Activated CD4-positive, alpha-beta T cell treated with anti-CD3 and anti-CD28 coated beads for 36 hours (primary cell): ENCODE measurements around the gene LHFPL3. TPM values are rescaled to one million over a fixed set of nuclear protein-coding genes. Genes with fewer than 3 reads are reported as not detected.
"Not testable (repeated sequence)": the region's sequence is repeated elsewhere in the genome, so short reads cannot be mapped to it uniquely, and the experiment has no call there.

Experiments used
- ATAC-seq: fragments of 200-7000 bp; cut with Tn5 transposase; one replicate; pipeline ENCODE4 v1.10.0; 2021; ENCODE audit warnings: mild to moderate bottlenecking, moderate library complexity
- CTCF ChIA-PET: fragments of 350-600 bp; sonication (Branson Sonifier 250); formaldehyde crosslinking; loops from one replicate; lab custom pipeline; 2021; ENCODE audit warnings: antibody characterized with exemption; lab: Charles Lee
- POLR2A ChIA-PET: fragments of 350-600 bp; sonication (Branson Sonifier 250); formaldehyde crosslinking; loops from one replicate; lab custom pipeline; 2021; ENCODE audit warnings: antibody characterized with exemption, inconsistent platforms; lab: Charles Lee
- DNase-seq: peaks from one replicate; pipeline ENCODE4 v3.0.0-alpha.2; 2020
- H3K27ac Mint-ChIP-seq: one replicate; pipeline ENCODE4 v1.8.0; 2021; ENCODE audit warnings: mixed read lengths
- H3K27me3 Mint-ChIP-seq: one replicate; pipeline ENCODE4 v1.8.0; 2021; ENCODE audit warnings: mixed read lengths
- H3K36me3 Mint-ChIP-seq: one replicate; pipeline ENCODE4 v1.8.0; 2021; ENCODE audit warnings: low read depth, mixed read lengths
- H3K4me1 Mint-ChIP-seq: one replicate; pipeline ENCODE4 v1.8.0; 2021; ENCODE audit warnings: mixed read lengths
- H3K4me3 Mint-ChIP-seq: one replicate; pipeline ENCODE4 v1.8.0; 2021; ENCODE audit warnings: mild to moderate bottlenecking, moderate library complexity, mixed read lengths
- H3K9me3 Mint-ChIP-seq: one replicate; pipeline ENCODE4 v1.8.0; 2021; ENCODE audit warnings: low read depth, mixed read lengths
- intact Hi-C, 2 experiments: fragments of 100-400 bp; cut with DNase I in 1 of 2; cut with micrococcal nuclease in 1 of 2; formaldehyde crosslinking; loops; one replicate each; pipeline versions ENCODE4 v1.14.2 to v1.15.1; 2022 to 2024; cut with DNase I, micrococcal nuclease
- total RNA-seq, 2 experiments: library from RNA; stranded (reverse); gene quantifications; one replicate each; pipeline ENCODE4 v1.2.3, GENCODE V29; 2021

LHFPL3 gene
- not detected for total RNA-seq

- Mint-ChIP-seq H3K9me3 (no peaks in the 10 kb centered on the region), H3K4me3 (peak within 1 kb of the TSS; percentile 17), H3K27ac (no peak within 1 kb of the TSS), H3K27me3 (peaks cover 49% of the 10 kb centered on the region), H3K36me3 (no peaks in the 10 kb centered on the region), H3K4me1 (peaks cover 9% of the 10 kb centered on the region)
- POLR2A ChIA-PET: no interaction called here
- DNase-seq: peak; percentile 22
- CTCF ChIA-PET: no interaction called here
- intact Hi-C loops: no loop called here
- peak; percentile 33 for ATAC-seq
These were observed at the start of gene LHFPL3 for GRCh38 chr7:104328296-104328969. Gene LHFPL3 (plus strand): TSS chr7:104328603.

GRCh38 chr7:104281685-104282084, 46.7 kb upstream of the LHFPL3 start:
- DNase-seq, H3K9me3 Mint-ChIP-seq, ATAC-seq, H3K4me1 Mint-ChIP-seq, CTCF ChIA-PET, H3K36me3 Mint-ChIP-seq, H3K4me3 Mint-ChIP-seq, H3K27me3 Mint-ChIP-seq, POLR2A ChIA-PET, H3K27ac Mint-ChIP-seq, intact Hi-C loops: not testable (repeated sequence)

GRCh38 chr7:104286839-104287238, 41.6 kb upstream of the LHFPL3 start:
- no peak for DNase-seq
- H3K4me1 Mint-ChIP-seq: no peaks in the 10 kb centered on the region
- H3K4me3 Mint-ChIP-seq: no peak overlapping the region
- no peak for ATAC-seq
- H3K27ac Mint-ChIP-seq: no peak overlapping the region
- H3K27me3 Mint-ChIP-seq: peaks cover 8% of the 10 kb centered on the region
- no peaks in the 10 kb centered on the region for H3K36me3 Mint-ChIP-seq
- CTCF ChIA-PET: interaction anchor here (1.0 kb wide), 1 partner anchor 13 kb away, joined by 3 read pairs; no protein-coding TSS in a partner anchor
- peaks cover 3% of the 10 kb centered on the region for H3K9me3 Mint-ChIP-seq
- POLR2A ChIA-PET: no interaction called here
- intact Hi-C loops: no loop called here

GRCh38 chr7:104288137-104288536, 40.3 kb upstream of the LHFPL3 start:
- Mint-ChIP-seq H3K4me3 (no peak overlapping the region), H3K4me1 (no peaks in the 10 kb centered on the region), H3K27me3 (peaks cover 13% of the 10 kb centered on the region), H3K9me3 (peaks cover 1% of the 10 kb centered on the region), H3K36me3 (no peaks in the 10 kb centered on the region), H3K27ac (no peak overlapping the region)
- ChIA-PET POLR2A (no interaction called here), CTCF (no interaction called here)
- ATAC-seq: no peak
- DNase-seq: no peak
- intact Hi-C loops: no loop called here

GRCh38 chr7:104294291-104294690, 34.1 kb upstream of the LHFPL3 start:
- peaks cover 9% of the 10 kb centered on the region for H3K4me1 Mint-ChIP-seq
- ChIA-PET POLR2A (no interaction called here), CTCF (no interaction called here)
- ATAC-seq: no peak
- peaks cover 24% of the 10 kb centered on the region for H3K27me3 Mint-ChIP-seq
- intact Hi-C loops: no loop called here
- no peaks in the 10 kb centered on the region for H3K9me3 Mint-ChIP-seq
- no peaks in the 10 kb centered on the region for H3K36me3 Mint-ChIP-seq
- no peak overlapping the region for H3K27ac Mint-ChIP-seq
- H3K4me3 Mint-ChIP-seq: no peak overlapping the region
- no peak for DNase-seq

GRCh38 chr7:104296266-104296665, 32.1 kb upstream of the LHFPL3 start:
- H3K9me3 Mint-ChIP-seq: no peaks in the 10 kb centered on the region
- H3K4me1 Mint-ChIP-seq: peaks cover 9% of the 10 kb centered on the region
- no peak overlapping the region for H3K4me3 Mint-ChIP-seq
- ATAC-seq (peak; percentile 74), DNase-seq (no peak)
- intact Hi-C loops: loop anchor here in 1 of 2 experiments (5.0 kb wide), 1 partner anchor 1511 kb away; no protein-coding TSS in a partner anchor
- POLR2A ChIA-PET: no interaction called here
- no peaks in the 10 kb centered on the region for H3K36me3 Mint-ChIP-seq
- H3K27me3 Mint-ChIP-seq: peaks cover 33% of the 10 kb centered on the region
- H3K27ac Mint-ChIP-seq: no peak overlapping the region
- CTCF ChIA-PET: interaction anchor here (1.0 kb wide), 1 partner anchor 10 kb away, joined by 3 read pairs; no protein-coding TSS in a partner anchor

- Mint-ChIP-seq H3K27me3 (peaks cover 32% of the 10 kb centered on the region), H3K27ac (no peak overlapping the region), H3K9me3 (no peaks in the 10 kb centered on the region), H3K4me3 (no peak overlapping the region), H3K4me1 (peaks cover 9% of the 10 kb centered on the region), H3K36me3 (no peaks in the 10 kb centered on the region)
- intact Hi-C loops: loop anchor here in 1 of 2 experiments (5.0 kb wide), 1 partner anchor 1510 kb away; no protein-coding TSS in a partner anchor
- CTCF ChIA-PET: no interaction called here
- ATAC-seq (no peak), DNase-seq (no peak)
- POLR2A ChIA-PET: no interaction called here
These were observed 31.5 kb upstream of the LHFPL3 start for GRCh38 chr7:104296900-104297299.

- H3K4me1 Mint-ChIP-seq: peaks cover 9% of the 10 kb centered on the region
- ChIA-PET POLR2A (no interaction called here), CTCF (no interaction called here)
- intact Hi-C loops: loop anchor here in 1 of 2 experiments (5.0 kb wide), 1 partner anchor 1508 kb away; no protein-coding TSS in a partner anchor
- no peaks in the 10 kb centered on the region for H3K9me3 Mint-ChIP-seq
- H3K27ac Mint-ChIP-seq: no peak overlapping the region
- DNase-seq (no peak), ATAC-seq (no peak)
- peaks cover 23% of the 10 kb centered on the region for H3K27me3 Mint-ChIP-seq
- no peaks in the 10 kb centered on the region for H3K36me3 Mint-ChIP-seq
- H3K4me3 Mint-ChIP-seq: no peak overlapping the region
These were observed 29.1 kb upstream of the LHFPL3 start for GRCh38 chr7:104299323-104299722.

GRCh38 chr7:104299777-104300176, 28.6 kb upstream of the LHFPL3 start:
- Mint-ChIP-seq H3K36me3 (no peaks in the 10 kb centered on the region), H3K4me1 (peaks cover 9% of the 10 kb centered on the region)
- CTCF ChIA-PET: no interaction called here

GRCh38 chr7:104306793-104307192, 21.6 kb upstream of the LHFPL3 start:
- Mint-ChIP-seq H3K27me3 (peaks cover 6% of the 10 kb centered on the region), H3K36me3 (no peaks in the 10 kb centered on the region), H3K4me3 (no peak overlapping the region), H3K4me1 (no peaks in the 10 kb centered on the region), H3K27ac (no peak overlapping the region), H3K9me3 (no peaks in the 10 kb centered on the region)
- ATAC-seq (no peak), DNase-seq (no peak)
- POLR2A ChIA-PET: no interaction called here
- CTCF ChIA-PET: no interaction called here
- intact Hi-C loops: no loop called here

More at GRCh38 chr7:104299777-104300176, 28.6 kb upstream of the LHFPL3 start:
- ATAC-seq (no peak), DNase-seq (no peak)
- H3K27ac Mint-ChIP-seq: no peak overlapping the region
- H3K4me3 Mint-ChIP-seq: no peak overlapping the region
- POLR2A ChIA-PET: no interaction called here
- no peaks in the 10 kb centered on the region for H3K9me3 Mint-ChIP-seq
- peaks cover 20% of the 10 kb centered on the region for H3K27me3 Mint-ChIP-seq
- intact Hi-C loops: loop anchor here in 1 of 2 experiments (5.0 kb wide), 1 partner anchor 1508 kb away; no protein-coding TSS in a partner anchor

GRCh38 chr7:104317948-104318629, 10.3 kb upstream of the LHFPL3 start:
- Mint-ChIP-seq H3K36me3 (no peaks in the 10 kb centered on the region), H3K27me3 (peaks cover 3% of the 10 kb centered on the region), H3K9me3 (peaks cover 27% of the 10 kb centered on the region), H3K4me1 (no peaks in the 10 kb centered on the region), H3K27ac (no peak overlapping the region), H3K4me3 (no peak overlapping the region)
- ChIA-PET POLR2A (no interaction called here), CTCF (interaction anchor here (0.6 kb wide), 1 partner anchor 39 kb away, joined by 3 read pairs; no protein-coding TSS in a partner anchor)
- ATAC-seq (no peak), DNase-seq (no peak)
- intact Hi-C loops: no loop called here

GRCh38 chr7:104327534-104327933, 869 bp upstream of the LHFPL3 start:
- Mint-ChIP-seq H3K4me1 (peaks cover 9% of the 10 kb centered on the region), H3K9me3 (no peaks in the 10 kb centered on the region), H3K4me3 (no peak overlapping the region), H3K27me3 (peaks cover 47% of the 10 kb centered on the region), H3K36me3 (no peaks in the 10 kb centered on the region), H3K27ac (no peak overlapping the region)
- intact Hi-C loops: no loop called here
- DNase-seq (no peak), ATAC-seq (no peak)
- ChIA-PET CTCF (no interaction called here), POLR2A (no interaction called here)
